HG03196 (cell line): Measurements from ENCODE around the gene ANTXRL.
"Not testable (repeated sequence)": the region's sequence is repeated elsewhere in the genome, so short reads cannot be mapped to it uniquely, and the experiment has no call there.

Experiments used
- ATAC-seq: cut with Tn5 transposase; IDR thresholded peaks from one replicate; pipeline ENCODE4 v1.9.1; 2021; ENCODE audit not compliant: unreplicated experiment

Gene ANTXRL

DNA sequence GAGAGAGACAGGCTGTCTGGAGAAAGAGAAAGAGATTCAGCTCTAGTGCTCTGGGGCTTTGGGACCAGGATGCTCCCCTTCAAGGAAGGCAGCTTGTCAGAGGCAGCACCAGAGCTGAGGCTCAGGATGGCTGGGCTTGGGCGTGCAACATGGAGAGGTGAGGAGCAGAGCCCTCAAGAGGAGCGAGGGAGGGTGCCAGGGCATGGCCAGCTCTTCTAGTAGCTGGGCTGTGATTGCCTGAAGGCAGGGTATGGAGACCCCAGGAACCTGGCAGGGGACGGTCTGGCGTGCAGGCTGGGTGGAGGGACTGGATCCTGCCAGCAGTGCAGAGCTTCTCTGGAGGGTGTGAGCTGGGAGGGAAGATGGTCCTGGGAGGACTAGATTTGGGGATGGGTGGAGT, 40.2 kb downstream of the ANTXRL start:
- ATAC-seq, result no peak

DNA sequence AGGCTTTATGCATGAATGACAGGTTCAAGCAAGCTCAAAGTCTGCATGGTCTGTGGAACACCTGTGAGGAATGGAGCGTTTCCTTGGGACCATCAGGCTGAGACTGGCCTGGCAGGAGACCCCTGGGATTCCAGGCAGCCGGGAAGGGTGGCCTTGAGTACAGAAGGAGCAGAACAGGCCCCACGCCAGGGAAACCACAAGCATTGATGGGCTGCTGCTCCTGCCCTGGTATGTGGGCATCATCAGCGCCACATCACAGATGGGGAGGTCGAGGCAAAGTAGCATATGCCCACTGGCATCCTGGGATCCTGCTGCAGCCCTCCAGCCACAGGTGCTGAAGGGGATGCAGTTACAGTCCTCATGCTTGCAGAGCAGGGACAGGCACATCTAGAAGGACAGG, 40.9 kb downstream of the ANTXRL start:
- ATAC-seq, result no peak

DNA sequence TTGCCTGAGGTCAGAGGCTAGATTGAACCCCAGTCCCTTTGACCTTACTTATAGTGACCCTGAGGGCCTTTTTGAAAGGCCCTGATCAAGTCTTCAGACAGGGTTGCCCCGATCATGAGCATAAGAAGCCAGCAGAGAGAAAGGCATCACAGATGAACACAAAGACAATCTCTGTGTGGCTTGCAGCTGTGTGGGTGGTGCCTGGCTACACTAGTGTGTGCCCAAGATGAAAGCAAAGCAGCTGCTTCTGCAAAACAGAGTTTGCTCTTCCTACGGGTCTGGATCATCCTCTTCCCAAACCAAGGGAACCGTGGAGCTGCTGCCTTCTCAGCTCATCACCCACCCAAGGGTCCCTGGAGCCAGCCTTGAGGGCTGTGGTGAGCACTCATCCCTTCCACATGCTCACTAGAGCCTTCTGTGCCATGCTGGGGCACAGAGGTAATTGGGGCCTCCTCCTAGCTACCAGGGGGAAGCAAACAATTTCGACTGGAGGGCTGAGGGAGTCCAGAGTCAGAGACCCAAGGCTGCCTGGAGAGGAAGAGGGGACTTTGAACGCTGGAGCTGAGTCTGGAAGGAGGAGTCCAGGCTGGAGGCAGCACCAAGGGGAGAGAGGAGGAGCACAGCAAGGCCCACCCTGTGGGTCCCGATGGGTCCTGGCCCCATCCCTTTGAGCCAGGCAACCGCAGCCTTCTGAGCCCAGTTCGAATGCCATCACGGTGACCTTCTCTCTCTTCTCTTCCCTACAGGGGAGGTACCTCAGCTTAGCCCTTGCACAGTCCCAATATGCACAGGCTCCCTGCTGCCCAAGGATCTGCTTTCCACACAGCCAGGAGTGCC, 42.3 kb downstream of the ANTXRL start:
- no peak for ATAC-seq

DNA sequence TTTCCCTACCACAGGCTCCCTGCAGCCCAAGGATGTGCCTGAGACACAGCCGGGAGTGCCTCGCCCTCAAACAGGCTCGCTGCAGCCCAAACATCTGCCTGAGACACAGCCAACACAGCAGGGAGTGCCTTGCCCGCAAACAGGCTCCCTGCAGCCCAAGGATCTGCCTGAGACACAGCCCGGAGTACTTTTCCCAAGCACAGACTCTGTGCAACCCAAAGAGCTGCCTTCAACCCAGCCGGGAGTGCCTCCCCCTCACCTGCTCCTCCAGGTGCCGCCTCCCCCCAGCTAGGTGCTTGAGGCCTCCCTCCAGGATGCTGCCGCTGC, 42.9 kb downstream of the ANTXRL start:
- no peak for ATAC-seq

DNA sequence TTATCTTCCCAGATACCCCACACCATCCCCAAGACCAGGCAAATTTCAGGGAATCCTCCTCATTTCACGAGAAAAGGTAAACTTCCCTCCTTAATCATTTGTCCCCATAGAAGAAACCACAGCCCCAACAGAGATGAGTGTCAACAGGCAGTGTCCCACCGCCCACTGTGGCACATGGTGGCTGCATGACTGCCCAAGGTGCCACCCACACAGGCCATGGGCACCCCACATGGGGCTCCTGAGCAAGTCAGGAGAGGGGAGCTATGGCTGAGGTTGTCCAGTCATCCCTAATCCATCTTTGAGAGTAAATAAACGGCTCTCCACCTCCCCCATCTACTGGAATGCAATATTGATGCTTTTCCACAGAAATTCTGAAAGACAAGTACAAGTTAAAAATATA, 44.1 kb downstream of the ANTXRL start:
- no peak for ATAC-seq

DNA sequence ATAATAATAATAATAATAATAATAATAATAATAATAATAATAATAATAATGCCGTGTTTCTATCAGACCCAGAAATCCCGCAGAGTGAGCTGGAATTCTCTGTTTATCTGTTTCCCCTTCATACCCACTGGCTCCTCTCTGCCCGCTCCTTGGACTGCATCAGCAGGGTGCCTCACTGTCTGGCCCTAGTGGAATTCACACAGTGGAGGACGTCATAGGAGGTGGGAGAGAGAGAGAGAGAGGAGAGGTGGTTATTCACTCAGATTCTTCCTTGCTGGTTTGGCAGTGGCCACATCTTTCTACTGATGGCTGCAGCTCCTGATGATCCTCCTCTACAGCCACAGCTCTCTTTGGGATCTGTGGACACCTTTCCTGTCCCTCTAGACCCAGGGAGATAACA, 78.7 kb downstream of the ANTXRL start:
- ATAC-seq, result not testable (repeated sequence)

DNA sequence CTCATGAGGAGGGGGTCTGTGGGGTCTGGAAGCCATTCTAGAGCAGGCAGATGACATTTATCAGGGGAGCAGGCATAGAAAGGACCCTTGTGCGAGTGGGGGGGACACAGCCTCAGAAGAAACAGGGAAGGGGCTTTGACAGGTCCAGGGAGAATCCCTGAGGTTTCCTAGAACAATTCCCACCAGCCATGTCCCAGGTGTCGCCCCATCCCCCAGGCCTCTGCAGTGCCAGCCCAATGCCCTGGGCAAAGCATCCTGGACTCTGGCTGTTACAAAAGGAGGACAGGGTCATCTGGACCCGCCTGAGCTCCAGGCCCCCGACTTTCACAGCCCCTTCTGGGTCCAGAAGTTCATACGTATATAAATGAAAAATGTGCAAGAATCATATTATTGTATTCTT, 80.4 kb downstream of the ANTXRL start:
- ATAC-seq, result not testable (repeated sequence)

DNA sequence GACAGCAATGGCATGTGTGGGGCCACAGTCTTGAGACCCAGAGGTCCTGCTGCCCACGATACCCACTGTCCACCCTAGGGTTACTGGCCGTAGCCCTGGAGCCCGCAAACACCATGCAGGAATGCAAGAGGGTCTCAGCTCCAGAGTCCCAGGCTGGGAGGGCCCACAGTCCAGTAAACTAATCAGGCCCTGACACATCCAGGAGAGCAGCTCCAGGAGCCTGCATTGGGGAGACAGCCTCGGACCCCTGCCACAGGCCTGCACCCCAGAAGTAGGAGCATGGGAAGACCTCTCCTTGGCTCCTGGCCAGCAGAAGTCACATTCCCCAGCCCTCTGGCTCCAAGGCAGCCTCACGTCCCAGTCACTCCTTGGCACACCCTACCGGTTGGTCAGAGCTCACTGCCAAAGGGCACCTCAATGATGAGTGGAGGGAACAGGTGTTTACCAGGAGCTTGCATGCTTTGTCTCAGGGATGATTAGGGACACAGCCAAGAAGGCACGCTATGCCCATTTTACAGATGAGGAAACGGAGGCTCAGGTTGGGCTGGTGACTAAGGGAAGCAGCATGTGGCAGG, 81.0 kb downstream of the ANTXRL start:
- ATAC-seq, result not testable (repeated sequence)

DNA sequence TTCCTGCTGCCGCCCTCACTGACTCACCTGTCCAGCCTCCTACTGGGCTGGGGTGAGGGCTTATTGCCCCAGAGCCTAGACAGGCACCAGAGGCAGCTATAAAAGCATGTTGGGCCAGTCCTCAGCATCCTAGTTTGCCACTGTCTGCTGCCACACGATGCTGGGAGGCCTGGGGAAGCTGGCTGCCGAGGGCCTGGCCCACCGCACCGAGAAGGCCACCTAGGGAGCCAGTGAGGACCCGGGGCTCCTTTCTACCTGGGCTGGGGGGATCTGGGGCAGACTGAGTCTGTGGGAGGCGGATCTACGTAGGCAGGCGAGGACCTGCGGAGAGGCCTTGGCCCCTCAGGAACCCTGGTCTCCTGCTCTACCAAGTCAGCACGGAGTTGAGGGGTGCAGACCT, 82.2 kb downstream of the ANTXRL start:
- not testable (repeated sequence) for ATAC-seq

DNA sequence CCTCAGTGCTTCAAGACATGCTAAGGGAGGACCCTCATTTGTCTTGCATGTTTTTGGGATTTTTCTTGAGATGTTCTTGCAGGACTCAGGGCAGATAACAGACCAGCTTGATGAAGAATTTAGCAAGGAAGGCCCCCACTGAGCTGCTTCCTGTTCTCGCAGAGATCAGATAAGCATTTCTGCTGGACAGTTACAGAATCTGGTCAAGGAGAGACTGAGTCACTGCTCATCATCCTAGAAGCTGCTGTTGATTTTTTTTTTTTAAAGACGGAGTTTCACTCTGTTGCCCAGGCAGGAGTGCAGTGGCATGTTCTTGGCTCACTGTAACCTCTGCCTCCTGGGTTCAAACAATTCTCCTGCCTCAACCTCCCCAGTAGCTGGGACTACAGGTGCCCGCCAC, 87.6 kb downstream of the ANTXRL start:
- not testable (repeated sequence) for ATAC-seq

DNA sequence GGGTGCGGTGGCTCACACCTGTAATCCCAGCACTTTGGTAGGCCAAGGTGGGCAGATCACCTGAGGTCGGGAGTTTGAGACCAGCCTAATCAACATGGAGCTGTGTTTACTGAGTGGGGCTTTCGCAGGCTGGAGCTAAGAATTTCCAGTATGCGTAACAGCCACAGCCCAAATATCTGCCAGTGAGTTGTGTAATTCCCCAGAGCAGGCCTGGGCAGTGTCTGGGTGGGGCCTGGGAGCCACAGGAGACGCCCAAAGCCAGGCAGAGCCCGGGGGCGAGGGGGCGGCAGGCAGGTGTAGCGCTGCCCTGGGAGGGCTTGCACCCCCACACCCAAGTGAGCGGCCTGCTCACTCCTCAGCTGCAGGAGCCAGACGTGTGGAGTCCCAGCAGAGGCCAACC, 88.6 kb downstream of the ANTXRL start, which contains the start of gene ANXA8L1:
ANXA8L1 (plus strand) TSS at position 371 of the 400 bp plus-strand sequence. CDS start 76 bp downstream, outside the sequence.
- ATAC-seq, result not testable (repeated sequence)

DNA sequence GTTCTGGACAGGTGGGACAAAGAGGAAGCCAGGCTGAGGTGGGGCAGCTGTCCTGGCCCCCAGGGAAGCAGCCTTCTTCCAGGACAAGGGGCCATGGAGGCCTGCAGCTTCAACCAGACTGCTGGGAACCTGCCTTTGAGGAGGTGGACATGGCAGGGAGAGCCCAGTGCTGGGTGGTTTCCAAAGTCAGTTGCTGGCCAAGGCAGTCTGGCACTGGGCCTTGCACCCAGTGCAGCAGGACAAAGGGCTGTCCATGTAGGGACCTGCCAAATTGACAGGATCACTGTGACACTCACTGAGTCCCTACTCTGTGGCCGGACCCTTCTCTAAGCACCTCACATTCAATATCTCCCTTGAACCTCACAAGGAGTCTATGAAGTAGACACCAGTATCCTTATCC, 90.2 kb downstream of the ANTXRL start:
- not testable (repeated sequence) for ATAC-seq

DNA sequence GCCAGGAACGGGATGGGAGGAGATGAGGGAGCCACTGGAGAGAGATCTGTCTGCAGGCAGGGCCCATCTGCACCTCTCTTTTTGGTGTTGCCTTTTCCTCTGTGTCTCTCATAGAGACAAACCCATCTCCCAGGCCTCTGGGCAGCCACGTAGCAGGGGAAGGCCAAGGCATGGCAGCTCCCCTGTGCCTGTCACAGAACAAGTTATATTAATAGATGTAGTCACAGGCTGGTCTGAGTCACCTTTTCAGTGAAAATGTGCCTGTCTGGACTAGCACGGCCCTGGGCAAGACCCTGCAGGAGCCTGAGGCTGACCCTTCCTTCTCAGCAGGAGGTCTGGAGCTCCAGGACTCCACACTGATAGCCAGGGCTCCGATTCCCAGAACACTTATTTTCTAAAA, 90.9 kb downstream of the ANTXRL start:
- not testable (repeated sequence) for ATAC-seq

DNA sequence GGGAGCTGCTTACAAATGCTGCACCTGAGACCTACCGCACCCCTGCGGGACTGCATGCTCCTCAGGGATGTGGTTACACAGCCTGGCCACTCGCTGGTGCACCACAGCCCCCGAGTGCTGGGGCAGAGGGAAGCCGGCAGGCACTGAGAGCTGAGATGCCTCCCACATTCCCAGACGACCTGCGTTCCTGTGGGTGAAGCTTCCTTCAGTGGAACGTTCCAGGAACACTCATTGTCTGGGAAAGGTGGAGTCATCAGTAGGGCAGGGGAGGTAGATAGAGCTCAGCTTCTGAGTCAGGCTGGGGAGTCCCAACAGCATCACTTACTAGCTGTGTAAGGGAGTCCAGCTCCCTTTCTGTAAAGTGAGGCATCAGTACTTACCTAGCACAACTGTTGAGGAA, 91.3 kb downstream of the ANTXRL start:
- not testable (repeated sequence) for ATAC-seq

DNA sequence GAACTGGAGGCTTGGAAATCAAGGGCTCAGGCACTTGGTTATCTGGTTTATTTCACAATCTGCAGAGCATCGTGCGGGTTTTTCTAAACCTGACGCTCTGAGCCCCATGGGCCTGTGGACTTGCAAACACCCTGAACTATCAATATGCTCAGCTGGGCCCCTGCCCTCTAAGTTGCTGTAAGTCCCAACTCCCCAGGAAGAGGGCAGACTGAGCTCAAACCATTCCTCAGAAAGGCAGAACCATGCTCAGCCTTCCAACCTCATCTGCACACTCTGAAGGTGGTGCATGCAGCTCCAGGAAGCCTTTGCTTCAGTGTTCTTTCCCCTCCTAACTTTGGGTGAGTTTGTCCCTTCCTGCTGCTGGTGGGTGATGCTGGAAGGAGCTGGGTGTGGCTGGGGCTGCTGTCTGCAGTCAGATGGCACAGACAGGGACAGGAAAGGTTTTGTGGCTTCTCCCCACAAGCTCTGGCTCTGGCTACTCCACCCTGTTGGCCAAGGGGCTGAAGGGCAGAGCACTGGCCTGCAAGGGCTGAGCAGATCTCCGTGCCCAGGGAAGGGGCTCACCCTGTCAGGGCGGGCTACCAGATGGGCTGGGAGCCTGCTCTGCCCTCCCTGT, 92.5 kb downstream of the ANTXRL start:
- not testable (repeated sequence) for ATAC-seq
